ENCODE data around the gene LMNA. TPM values are rescaled to one million over a fixed set of nuclear protein-coding genes. Genes with fewer than 3 reads are reported as not detected.

Gene LMNA
- polyA plus RNA-seq, 1 experiment, result 840 TPM

GRCh38 chr1:156143765-156144489, 29.4 kb downstream of the LMNA start:
- CTCF ChIA-PET, result interaction anchor here (1.2 to 33.9 kb wide), 4 partner anchors 10 to 81 kb away, joined by 4 to 983 read pairs (median 73); no protein-coding TSS in a partner anchor
- H3K4me3 ChIP-seq (ENCODE audit: low read depth, low read length), result no peak overlapping the region
- TF ChIP-seq, protein P1, sequence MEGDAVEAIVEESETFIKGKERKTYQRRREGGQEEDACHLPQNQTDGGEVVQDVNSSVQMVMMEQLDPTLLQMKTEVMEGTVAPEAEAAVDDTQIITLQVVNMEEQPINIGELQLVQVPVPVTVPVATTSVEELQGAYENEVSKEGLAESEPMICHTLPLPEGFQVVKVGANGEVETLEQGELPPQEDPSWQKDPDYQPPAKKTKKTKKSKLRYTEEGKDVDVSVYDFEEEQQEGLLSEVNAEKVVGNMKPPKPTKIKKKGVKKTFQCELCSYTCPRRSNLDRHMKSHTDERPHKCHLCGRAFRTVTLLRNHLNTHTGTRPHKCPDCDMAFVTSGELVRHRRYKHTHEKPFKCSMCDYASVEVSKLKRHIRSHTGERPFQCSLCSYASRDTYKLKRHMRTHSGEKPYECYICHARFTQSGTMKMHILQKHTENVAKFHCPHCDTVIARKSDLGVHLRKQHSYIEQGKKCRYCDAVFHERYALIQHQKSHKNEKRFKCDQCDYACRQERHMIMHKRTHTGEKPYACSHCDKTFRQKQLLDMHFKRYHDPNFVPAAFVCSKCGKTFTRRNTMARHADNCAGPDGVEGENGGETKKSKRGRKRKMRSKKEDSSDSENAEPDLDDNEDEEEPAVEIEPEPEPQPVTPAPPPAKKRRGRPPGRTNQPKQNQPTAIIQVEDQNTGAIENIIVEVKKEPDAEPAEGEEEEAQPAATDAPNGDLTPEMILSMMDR (IDR thresholded peaks at IDR 0.05; ENCODE audit: insufficient read depth, low read depth, low read length), result no peak
- no peak for DNase-seq (ENCODE audit: low read depth)
- H3K27me3 ChIP-seq (ENCODE audit: control insufficient read depth, insufficient read depth, low read length), result no peaks in the 10 kb centered on the region; the same call in none of the 2 replicates
- peaks cover 17% of the 10 kb centered on the region for H3K36me3 ChIP-seq (ENCODE audit: control insufficient read depth, insufficient read depth, low read length)
- POLR2A ChIA-PET, result interaction anchor here (0.6 kb wide), 1 partner anchor 1025 kb away, joined by 3 read pairs; no protein-coding TSS in a partner anchor

GRCh38 chr1:156144742-156145141, 30.2 kb downstream of the LMNA start:
- CTCF ChIA-PET, result interaction anchor here (1.5 to 33.9 kb wide), 4 partner anchors 15 to 215 kb away, joined by 5 to 983 read pairs (median 58); no protein-coding TSS in a partner anchor
- TF ChIP-seq, protein P1 (IDR thresholded peaks at IDR 0.05; ENCODE audit: insufficient read depth, low read depth, low read length), result no peak
- Histone ChIP-seq H3K36me3 (ENCODE audit: control insufficient read depth, insufficient read depth, low read length) (peaks cover 12% of the 10 kb centered on the region), H3K27me3 (ENCODE audit: control insufficient read depth, insufficient read depth, low read length) (no peaks in the 10 kb centered on the region; the same call in none of the 2 replicates), H3K4me3 (ENCODE audit: low read depth, low read length) (no peak overlapping the region)
- POLR2A ChIA-PET, result no interaction called here
- no peak for DNase-seq (ENCODE audit: low read depth)

DNA sequence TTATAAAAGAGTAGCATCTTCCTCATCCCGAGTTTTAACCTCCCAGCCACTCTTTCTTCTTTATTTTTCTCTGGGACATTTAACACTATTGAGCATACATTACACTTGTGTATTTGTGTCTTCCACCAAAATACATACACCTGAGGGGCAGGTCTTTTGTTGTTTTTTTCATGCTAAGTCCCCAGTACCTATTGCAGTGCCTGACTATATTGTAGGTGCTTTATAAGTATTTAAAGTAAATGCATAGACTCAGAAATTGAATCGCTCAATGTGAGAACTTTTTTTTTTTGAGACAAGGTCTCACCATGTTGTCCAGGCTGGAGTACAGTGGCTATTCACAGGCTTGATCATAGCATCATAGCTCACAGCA, 31.1 kb downstream of the LMNA start:
- no peak overlapping the region for H3K4me3 ChIP-seq (ENCODE audit: low read depth, low read length)
- ChIA-PET POLR2A (interaction anchor here (0.9 to 1.4 kb wide), 2 partner anchors 48 to 67 kb away, joined by 3 read pairs; partner anchors contain the start of genes PMF1 and SLC25A44), CTCF (interaction anchor here (0.5 to 8.9 kb wide), 11 partner anchors 16 to 214 kb away, joined by 3 to 112 read pairs (median 5); no protein-coding TSS in a partner anchor)
- H3K27me3 ChIP-seq (ENCODE audit: control insufficient read depth, insufficient read depth, low read length), result no peaks in the 10 kb centered on the region; the same call in none of the 2 replicates
- no peak for DNase-seq (ENCODE audit: low read depth)
- H3K36me3 ChIP-seq (ENCODE audit: control insufficient read depth, insufficient read depth, low read length), result peaks cover 5% of the 10 kb centered on the region
- TF ChIP-seq, protein P1 (IDR thresholded peaks at IDR 0.05; ENCODE audit: insufficient read depth, low read depth, low read length), result no peak

- H3K36me3 ChIP-seq (ENCODE audit: control insufficient read depth, insufficient read depth, low read length), result peaks cover 3% of the 10 kb centered on the region
- TF ChIP-seq, protein P1 (IDR thresholded peaks at IDR 0.05; ENCODE audit: insufficient read depth, low read depth, low read length), result peak; percentile 73
- ChIA-PET POLR2A (interaction anchor here (0.9 to 1.4 kb wide), 3 partner anchors 27 to 67 kb away, joined by 3 read pairs; partner anchors contain the start of genes PMF1 and SLC25A44), CTCF (interaction anchor here (0.5 to 8.9 kb wide), 13 partner anchors 16 to 213 kb away, joined by 3 to 112 read pairs (median 4); partner anchors contain the start of gene PAQR6)
- H3K27me3 ChIP-seq (ENCODE audit: control insufficient read depth, insufficient read depth, low read length), result no peaks in the 10 kb centered on the region; the same call in none of the 2 replicates
- DNase-seq (ENCODE audit: low read depth), result peak; percentile 78
- H3K4me3 ChIP-seq (ENCODE audit: low read depth, low read length), result no peak overlapping the region
Observed at GRCh38 chr1:156146020-156146768, 31.7 kb downstream of the LMNA start.

Data from BJ (cell line).